Effector memory CD8-positive, alpha-beta T cell (primary cell): ENCODE results near the gene LAMTOR2.

Experiments used
- ATAC-seq: fragments of 150-1000 bp; cut with Tn5 transposase; replicated peaks from 2 replicates; pipeline ENCODE4 v1.10.0; 2021; ENCODE audit warnings: mild to moderate bottlenecking, moderate library complexity
- DNase-seq, 3 experiments: peaks; one replicate each; pipeline ENCODE4 v3.0.0; 2021
- H3K27ac Mint-ChIP-seq, 2 donors: one replicate each; pipeline ENCODE4 v1.8.0; 2022; ENCODE audit warnings: mild to moderate bottlenecking in 2 of 2, mixed read lengths in 2 of 2, moderate library complexity in 2 of 2
- H3K27me3 Mint-ChIP-seq, 2 donors: one replicate each; pipeline ENCODE4 v1.8.0; 2022; ENCODE audit warnings: mixed read lengths in 2 of 2
- H3K36me3 Mint-ChIP-seq: one replicate; pipeline ENCODE4 v1.8.0; 2022; ENCODE audit warnings: mild to moderate bottlenecking, moderate library complexity, mixed read lengths; ENCODE audit not compliant: insufficient read depth
- H3K4me1 Mint-ChIP-seq, 2 donors: one replicate each; pipeline ENCODE4 v1.8.0; 2022; ENCODE audit warnings: low read depth in 2 of 2, mixed read lengths in 2 of 2
- H3K4me3 Mint-ChIP-seq, 2 donors: one replicate each; pipeline ENCODE4 v1.8.0; 2022; ENCODE audit warnings: mild to moderate bottlenecking in 2 of 2, mixed read lengths in 2 of 2, moderate library complexity in 2 of 2
- H3K9me3 Mint-ChIP-seq, 2 donors: one replicate each; pipeline ENCODE4 v1.8.0; 2022; ENCODE audit warnings: mixed read lengths in 2 of 2
- total RNA-seq, 9 experiments: gene quantifications; one replicate each; lab custom pipeline; 2026; lab: John Stamatoyannopoulos, UW

Gene LAMTOR2
- 8.1 to 29.7 (median 17.9) reads per million in 9 experiments for total RNA-seq

DNA sequence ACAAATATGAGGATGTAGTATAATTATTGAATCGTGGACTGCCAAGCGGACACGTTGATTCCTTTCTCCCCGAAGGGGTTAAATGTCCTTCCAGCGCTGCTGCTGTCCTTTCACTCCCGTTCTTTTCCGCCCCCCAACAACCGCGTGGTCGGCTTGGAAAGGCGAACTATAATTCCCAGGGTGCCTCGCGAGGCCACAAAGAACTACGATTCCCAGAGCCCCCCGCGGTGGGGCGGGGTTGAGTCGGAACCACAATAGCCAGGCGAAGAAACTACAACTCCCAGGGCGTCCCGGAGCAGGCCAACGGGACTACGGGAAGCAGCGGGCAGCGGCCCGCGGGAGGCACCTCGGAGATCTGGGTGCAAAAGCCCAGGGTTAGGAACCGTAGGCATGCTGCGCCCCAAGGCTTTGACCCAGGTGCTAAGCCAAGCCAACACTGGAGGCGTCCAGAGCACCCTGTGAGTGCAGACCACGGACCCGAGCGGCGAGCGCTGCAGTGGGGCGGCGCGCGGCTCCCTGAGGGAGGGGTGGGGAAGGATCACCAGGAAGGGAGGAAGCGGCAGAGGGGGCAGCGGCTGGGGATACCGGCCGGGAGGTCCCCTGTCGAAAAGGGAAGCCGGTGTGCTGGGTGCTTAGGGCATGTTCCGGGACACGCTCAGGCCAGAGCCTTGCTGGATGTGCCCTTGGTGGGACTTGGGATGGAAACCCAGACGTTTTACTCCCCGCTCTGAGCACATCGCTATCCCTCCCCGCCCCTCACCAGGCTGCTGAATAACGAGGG, at the start of gene LAMTOR2:
LAMTOR2 (plus strand) TSS at position 283 of the 781 bp plus-strand sequence; CDS start at position 391, 108 bp downstream.
- Mint-ChIP-seq H3K36me3 (peaks cover 16% of the 10 kb centered on the region), H3K27me3 (no peaks in the 10 kb centered on the region), H3K4me1 (peaks cover 32 to 35% of the 10 kb centered on the region in 2 donors), H3K4me3 (peak within 1 kb of the TSS; percentile 99), H3K27ac (peak within 1 kb of the TSS; percentile 89 to 92), H3K9me3 (no peaks in the 10 kb centered on the region)
- DNase-seq (peak; percentile 93 to 97 (median 95)), ATAC-seq (peak; percentile 81)

- DNase-seq = peak; percentile 29 to 32 (median 31)
- H3K27me3 Mint-ChIP-seq = no peaks in the 10 kb centered on the region
- H3K27ac Mint-ChIP-seq = peak overlapping the region; percentile 70 to 86
Observed at GRCh38 chr1:156004843-156005584, 49.6 kb upstream of the LAMTOR2 start.

GRCh38 chr1:156006666-156007376, 47.8 kb upstream of the LAMTOR2 start:
- Mint-ChIP-seq H3K4me3 (no peak overlapping the region), H3K36me3 (peaks cover 53% of the 10 kb centered on the region), H3K4me1 (peaks cover 23 to 28% of the 10 kb centered on the region in 2 donors), H3K27me3 (no peaks in the 10 kb centered on the region), H3K27ac (peak overlapping the region in 1 of 2 donors; percentile 32), H3K9me3 (no peaks in the 10 kb centered on the region)
- no peak for DNase-seq
- ATAC-seq = no peak

More at GRCh38 chr1:156004843-156005584, 49.6 kb upstream of the LAMTOR2 start:
- Mint-ChIP-seq H3K4me1 (peaks cover 18 to 32% of the 10 kb centered on the region in 2 donors), H3K36me3 (peaks cover 39% of the 10 kb centered on the region), H3K4me3 (peak overlapping the region; percentile 36 to 57), H3K9me3 (no peaks in the 10 kb centered on the region)
- peak; percentile 98 for ATAC-seq

- Mint-ChIP-seq H3K9me3 (no peaks in the 10 kb centered on the region), H3K27ac (peak overlapping the region in 1 of 2 donors; percentile 82), H3K27me3 (no peaks in the 10 kb centered on the region), H3K4me1 (peaks cover 19 to 21% of the 10 kb centered on the region in 2 donors), H3K4me3 (no peak overlapping the region), H3K36me3 (peaks cover 65% of the 10 kb centered on the region)
- DNase-seq (no peak), ATAC-seq (no peak)
Observed at GRCh38 chr1:156009404-156009803, 45.2 kb upstream of the LAMTOR2 start.

- H3K4me3 Mint-ChIP-seq = no peak overlapping the region
- DNase-seq = no peak
- H3K27me3 Mint-ChIP-seq = no peaks in the 10 kb centered on the region
- no peaks in the 10 kb centered on the region for H3K9me3 Mint-ChIP-seq
- ATAC-seq = no peak
- peaks cover 4 to 15% of the 10 kb centered on the region in 2 donors for H3K4me1 Mint-ChIP-seq
- peaks cover 78% of the 10 kb centered on the region for H3K36me3 Mint-ChIP-seq
- no peak overlapping the region for H3K27ac Mint-ChIP-seq
Observed at GRCh38 chr1:156012051-156012817, 42.3 kb upstream of the LAMTOR2 start.

- no peaks in the 10 kb centered on the region for H3K9me3 Mint-ChIP-seq
- ATAC-seq = no peak
- no peak for DNase-seq
- H3K36me3 Mint-ChIP-seq = peaks cover 68% of the 10 kb centered on the region
- H3K27ac Mint-ChIP-seq = peak overlapping the region in 1 of 2 donors; percentile 39
- no peak overlapping the region for H3K4me3 Mint-ChIP-seq
- H3K4me1 Mint-ChIP-seq = peaks cover 12 to 19% of the 10 kb centered on the region in 2 donors
- no peaks in the 10 kb centered on the region for H3K27me3 Mint-ChIP-seq
Observed at GRCh38 chr1:156014829-156015228, 39.8 kb upstream of the LAMTOR2 start.

DNA sequence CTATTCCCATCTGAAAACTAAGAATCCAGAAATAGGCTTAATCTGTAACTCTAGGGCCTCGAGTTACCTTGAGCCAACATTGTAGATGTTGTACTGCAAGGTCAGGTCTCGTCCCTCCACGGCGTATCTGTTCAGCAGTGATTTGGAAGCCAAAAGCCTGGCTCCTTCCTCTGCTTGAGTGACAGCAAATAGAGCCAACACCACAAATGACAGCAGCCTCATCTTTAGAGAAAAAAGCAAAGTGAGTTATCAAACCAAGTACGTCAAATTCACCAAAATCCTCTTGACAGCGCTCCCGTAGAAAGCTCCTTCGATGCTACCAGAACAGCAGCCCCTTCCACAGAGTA, 34.7 kb upstream of the LAMTOR2 start:
- DNase-seq (no peak), ATAC-seq (no peak)
- Mint-ChIP-seq H3K27me3 (peaks cover 0 to under 1% of the 10 kb centered on the region in 2 donors), H3K36me3 (peaks cover 42% of the 10 kb centered on the region), H3K9me3 (no peaks in the 10 kb centered on the region), H3K4me1 (peaks cover 21 to 22% of the 10 kb centered on the region in 2 donors), H3K4me3 (peak overlapping the region; percentile 88 to 95), H3K27ac (peak overlapping the region; percentile 89 to 91)

- Mint-ChIP-seq H3K9me3 (no peaks in the 10 kb centered on the region), H3K27me3 (peaks cover 5 to 6% of the 10 kb centered on the region in 2 donors), H3K27ac (peak within 1 kb of the TSS; percentile 89 to 91), H3K36me3 (peaks cover 40% of the 10 kb centered on the region), H3K4me3 (peak within 1 kb of the TSS; percentile 88 to 95), H3K4me1 (peaks cover 21 to 23% of the 10 kb centered on the region in 2 donors)
- ATAC-seq (peak; percentile 100), DNase-seq (peak; percentile 79 to 80 (median 79))
Observed at GRCh38 chr1:156020293-156021092, 34.1 kb upstream of the LAMTOR2 start, which contains the start of gene SSR2. Gene SSR2, minus strand, starts transcription at chr1:156020951. Its CDS starts 784 bp downstream, at chr1:156020167.

DNA sequence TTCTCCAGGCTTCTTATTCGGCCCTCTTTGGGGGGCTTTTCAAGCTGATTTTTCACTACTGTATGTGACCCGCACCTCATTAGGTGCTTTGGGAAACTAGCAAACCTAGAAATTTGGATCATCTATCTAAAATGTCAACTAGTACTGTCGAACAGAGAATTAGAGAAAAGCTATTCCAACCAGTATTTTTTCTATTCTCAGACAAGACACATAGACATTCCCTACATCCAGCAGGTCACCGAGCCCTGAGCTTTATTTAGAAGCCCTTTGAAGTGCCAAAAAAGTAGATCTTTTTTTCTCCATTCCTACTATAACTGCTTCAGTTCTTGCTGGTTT, 33.5 kb upstream of the LAMTOR2 start:
- H3K4me1 Mint-ChIP-seq = peaks cover 23 to 24% of the 10 kb centered on the region in 2 donors
- no peaks in the 10 kb centered on the region for H3K9me3 Mint-ChIP-seq
- ATAC-seq (no peak), DNase-seq (no peak)
- H3K4me3 Mint-ChIP-seq = peak overlapping the region; percentile 88 to 95
- peak overlapping the region; percentile 89 to 91 for H3K27ac Mint-ChIP-seq
- peaks cover 34% of the 10 kb centered on the region for H3K36me3 Mint-ChIP-seq
- H3K27me3 Mint-ChIP-seq = peaks cover 5 to 8% of the 10 kb centered on the region in 2 donors

GRCh38 chr1:156021954-156022353, 32.6 kb upstream of the LAMTOR2 start:
- ATAC-seq (no peak), DNase-seq (no peak)
- Mint-ChIP-seq H3K9me3 (no peaks in the 10 kb centered on the region), H3K4me1 (peaks cover 19 to 23% of the 10 kb centered on the region in 2 donors), H3K27me3 (peaks cover 5 to 8% of the 10 kb centered on the region in 2 donors), H3K27ac (peak overlapping the region in 1 of 2 donors; percentile 29), H3K4me3 (peak overlapping the region; percentile 41 to 88), H3K36me3 (peaks cover 26% of the 10 kb centered on the region)

DNA sequence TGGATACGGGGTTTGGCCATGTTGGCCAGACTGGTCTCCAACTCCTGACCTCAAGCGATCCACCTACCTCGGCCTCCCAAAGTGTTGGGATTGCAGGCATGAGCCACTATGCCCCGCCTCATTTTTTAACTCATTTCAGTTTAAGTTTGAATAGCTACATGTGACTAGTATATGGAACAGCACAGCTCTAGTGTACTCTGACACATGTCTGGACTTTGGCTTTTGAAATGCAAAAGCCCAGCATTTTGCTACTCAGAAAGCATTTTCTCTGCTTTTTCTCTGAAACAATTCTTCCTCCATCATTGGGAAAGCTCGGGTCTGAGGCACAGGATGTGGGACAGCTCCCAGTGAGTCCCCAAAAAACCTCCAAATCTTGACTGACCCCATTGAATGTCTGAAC, 29.8 kb upstream of the LAMTOR2 start:
- no peaks in the 10 kb centered on the region for H3K9me3 Mint-ChIP-seq
- H3K27ac Mint-ChIP-seq = no peak overlapping the region
- ATAC-seq = no peak

DNA sequence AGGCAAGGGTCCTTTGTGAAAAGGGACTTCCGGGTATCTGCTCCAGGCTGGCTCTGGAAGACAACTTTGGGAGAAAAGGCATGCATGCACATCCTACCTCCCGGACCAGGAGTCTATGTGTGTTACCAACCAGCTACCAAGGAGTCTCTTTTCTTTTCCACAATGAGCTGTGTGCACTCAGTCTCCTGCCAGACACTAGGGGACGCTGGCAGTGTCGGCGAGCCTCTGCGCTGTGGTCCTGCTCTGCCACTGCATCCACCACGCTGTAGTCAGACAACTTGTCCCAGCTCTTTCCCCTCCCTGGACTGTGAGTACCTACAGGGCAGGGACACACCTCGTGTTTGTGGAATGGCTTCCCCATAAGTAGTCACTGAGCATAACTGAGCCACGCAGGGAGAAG, 28.7 kb upstream of the LAMTOR2 start:
- Mint-ChIP-seq H3K4me3 (no peak overlapping the region), H3K36me3 (peaks cover 3% of the 10 kb centered on the region), H3K27me3 (peaks cover 5 to 8% of the 10 kb centered on the region in 2 donors), H3K27ac (no peak overlapping the region), H3K9me3 (no peaks in the 10 kb centered on the region), H3K4me1 (peaks cover 2 to 6% of the 10 kb centered on the region in 2 donors)
- DNase-seq (peak in 2 of 3 experiments; percentile 9 to 25), ATAC-seq (peak; percentile 81)

More for the DNA sequence above, 29.8 kb upstream of the LAMTOR2 start:
- peaks cover 11 to 14% of the 10 kb centered on the region in 2 donors for H3K4me1 Mint-ChIP-seq
- H3K36me3 Mint-ChIP-seq = peaks cover 10% of the 10 kb centered on the region
- no peak overlapping the region for H3K4me3 Mint-ChIP-seq
- H3K27me3 Mint-ChIP-seq = peaks cover 5 to 8% of the 10 kb centered on the region in 2 donors
- DNase-seq = no peak
